ENCODE results near the gene VPS4A. TPM values are rescaled to one million over a fixed set of nuclear protein-coding genes. Genes with fewer than 3 reads are reported as not detected.

Gene VPS4A
- total and polyA plus RNA-seq, 12 donors: 28.1 to 55.1 (median 34.6) TPM

DNA sequence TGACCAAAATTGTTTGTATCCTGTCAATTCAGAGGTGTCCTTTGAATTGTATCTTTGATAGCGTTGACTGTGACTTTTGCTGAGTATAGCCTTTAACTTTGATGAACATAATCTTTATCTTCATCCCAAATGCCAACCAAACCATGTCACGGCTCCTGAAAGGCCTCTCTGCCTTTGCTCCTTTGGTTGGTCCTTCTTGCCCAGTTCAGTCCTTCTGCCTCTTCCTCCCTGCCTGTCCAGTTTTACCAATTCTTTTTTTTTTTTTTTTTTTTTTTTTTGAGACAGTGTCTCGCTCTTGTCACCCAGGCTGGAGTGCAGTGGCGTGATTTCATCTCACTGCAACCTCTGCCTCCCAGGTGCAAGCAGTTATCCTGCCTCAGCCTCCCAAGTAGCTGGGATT lies 12.9 kb upstream of the VPS4A start:
- intact Hi-C loops (cut with DNase I): loop anchor here in 1 of 2 donors (10.0 kb wide), 1 partner anchor 143 kb away; no protein-coding TSS in a partner anchor

GRCh38 chr16:69301187-69301586 lies 10.0 kb upstream of the VPS4A start:
- H3K9me3 ChIP-seq (replicated peaks in 1 of 3): no peaks in the 10 kb centered on the region
- H3K27ac ChIP-seq: no peak overlapping the region
- 63 to 71% (median 63%) methylated on average over 1 of the region's 1 CpG for WGBS, 4 donors
- DNase-seq: no peak
- H3K4me1 ChIP-seq (replicated peaks in 1 of 2): no peaks in the 10 kb centered on the region
- no peak for TF ChIP-seq POLR2A (IDR thresholded peaks at IDR 0.05)
- TF ChIP-seq, protein P1, sequence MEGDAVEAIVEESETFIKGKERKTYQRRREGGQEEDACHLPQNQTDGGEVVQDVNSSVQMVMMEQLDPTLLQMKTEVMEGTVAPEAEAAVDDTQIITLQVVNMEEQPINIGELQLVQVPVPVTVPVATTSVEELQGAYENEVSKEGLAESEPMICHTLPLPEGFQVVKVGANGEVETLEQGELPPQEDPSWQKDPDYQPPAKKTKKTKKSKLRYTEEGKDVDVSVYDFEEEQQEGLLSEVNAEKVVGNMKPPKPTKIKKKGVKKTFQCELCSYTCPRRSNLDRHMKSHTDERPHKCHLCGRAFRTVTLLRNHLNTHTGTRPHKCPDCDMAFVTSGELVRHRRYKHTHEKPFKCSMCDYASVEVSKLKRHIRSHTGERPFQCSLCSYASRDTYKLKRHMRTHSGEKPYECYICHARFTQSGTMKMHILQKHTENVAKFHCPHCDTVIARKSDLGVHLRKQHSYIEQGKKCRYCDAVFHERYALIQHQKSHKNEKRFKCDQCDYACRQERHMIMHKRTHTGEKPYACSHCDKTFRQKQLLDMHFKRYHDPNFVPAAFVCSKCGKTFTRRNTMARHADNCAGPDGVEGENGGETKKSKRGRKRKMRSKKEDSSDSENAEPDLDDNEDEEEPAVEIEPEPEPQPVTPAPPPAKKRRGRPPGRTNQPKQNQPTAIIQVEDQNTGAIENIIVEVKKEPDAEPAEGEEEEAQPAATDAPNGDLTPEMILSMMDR (IDR thresholded peaks at IDR 0.05): no peak
- H3K27me3 ChIP-seq: no peaks in the 10 kb centered on the region
- intact Hi-C loops (cut with DNase I): no loop called here
- H3K4me3 ChIP-seq: no peak overlapping the region
- peaks cover 0 to 21% of the 10 kb centered on the region in 2 donors for H3K36me3 ChIP-seq (replicated peaks in 1 of 2)

More for the DNA sequence above, 12.9 kb upstream of the VPS4A start:
- Histone ChIP-seq H3K9me3 (replicated peaks in 1 of 3) (no peaks in the 10 kb centered on the region), H3K4me1 (replicated peaks in 1 of 2) (no peaks in the 10 kb centered on the region), H3K27ac (no peak overlapping the region), H3K36me3 (replicated peaks in 1 of 2) (peaks cover 0 to 21% of the 10 kb centered on the region in 2 donors), H3K4me3 (no peak overlapping the region), H3K27me3 (no peaks in the 10 kb centered on the region)
- TF ChIP-seq, protein P1 (IDR thresholded peaks at IDR 0.05): no peak
- no peak for TF ChIP-seq POLR2A (IDR thresholded peaks at IDR 0.05)
- WGBS, 4 donors: 93 to 100% (median 99%) methylated on average over 4 of the region's 4 CpGs
- DNase-seq: no peak

DNA sequence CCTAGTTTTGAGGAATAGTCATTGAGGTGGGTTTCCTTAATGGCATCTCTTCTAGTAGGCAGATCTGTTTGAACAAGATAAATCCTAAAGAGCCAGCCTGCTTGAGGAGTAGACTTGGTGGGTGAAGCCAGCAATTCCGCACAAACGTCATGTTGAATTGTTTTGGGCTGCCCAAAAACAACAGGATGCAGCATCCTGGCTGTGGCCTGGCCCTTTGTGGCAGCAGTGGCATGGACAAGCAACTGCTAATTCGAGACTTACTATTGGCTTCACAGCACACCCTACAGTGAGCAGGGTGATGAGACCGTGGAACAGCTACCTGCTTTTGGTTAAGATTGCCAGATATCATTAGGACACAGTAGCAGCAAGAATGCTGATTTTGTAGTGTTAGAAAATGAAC lies 9.3 kb upstream of the VPS4A start:
- Histone ChIP-seq H3K4me3 (no peak overlapping the region), H3K9me3 (replicated peaks in 1 of 3) (no peaks in the 10 kb centered on the region), H3K36me3 (replicated peaks in 1 of 2) (peaks cover 0 to 21% of the 10 kb centered on the region in 2 donors), H3K27ac (no peak overlapping the region), H3K27me3 (no peaks in the 10 kb centered on the region), H3K4me1 (replicated peaks in 1 of 2) (no peaks in the 10 kb centered on the region)
- TF ChIP-seq POLR2A (IDR thresholded peaks at IDR 0.05): no peak
- TF ChIP-seq, protein P1 (IDR thresholded peaks at IDR 0.05): no peak
- 91 to 96% (median 93%) methylated on average over 4 of the region's 4 CpGs for WGBS, 4 donors
- intact Hi-C loops (cut with DNase I): no loop called here
- no peak for DNase-seq

GRCh38 chr16:69302301-69302700 lies 8.8 kb upstream of the VPS4A start:
- no peak for DNase-seq
- Histone ChIP-seq H3K27ac (no peak overlapping the region), H3K9me3 (replicated peaks in 1 of 3) (no peaks in the 10 kb centered on the region), H3K4me3 (no peak overlapping the region), H3K4me1 (replicated peaks in 1 of 2) (no peaks in the 10 kb centered on the region), H3K27me3 (no peaks in the 10 kb centered on the region), H3K36me3 (replicated peaks in 1 of 2) (peaks cover 0 to 21% of the 10 kb centered on the region in 2 donors)
- no peak for TF ChIP-seq POLR2A (IDR thresholded peaks at IDR 0.05)
- TF ChIP-seq, protein P1 (IDR thresholded peaks at IDR 0.05): no peak
- intact Hi-C loops (cut with DNase I): no loop called here
- 91 to 97% (median 95%) methylated on average over 4 of the region's 4 CpGs for WGBS, 4 donors
